ENCODE data around the gene CA11.
"Not testable (repeated sequence)": the region's sequence is repeated elsewhere in the genome, so short reads cannot be mapped to it uniquely, and the experiment has no call there.

Gene CA11

DNA sequence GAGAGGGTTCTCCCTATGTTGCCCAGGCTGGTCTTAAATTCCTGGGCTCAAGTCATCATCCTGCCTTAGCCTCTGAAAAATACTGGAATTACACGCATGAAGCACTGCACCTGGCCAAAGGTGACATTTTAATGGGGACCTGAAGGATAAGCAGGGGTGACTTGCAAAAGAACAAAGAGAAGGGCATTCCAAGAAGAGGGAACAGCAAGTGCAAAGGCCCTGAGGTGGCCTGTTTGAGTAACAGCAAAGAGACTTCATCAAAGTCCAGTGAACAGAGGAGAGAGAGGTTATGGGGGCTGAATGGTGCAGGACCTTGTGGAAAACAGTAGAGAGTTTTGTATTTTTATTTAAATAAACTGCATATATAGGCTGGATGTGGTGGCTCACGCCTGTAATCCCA is 4.1 kb downstream of the CA11 start:
- DNase-seq (ENCODE audit: low spot score), result no peak

DNA sequence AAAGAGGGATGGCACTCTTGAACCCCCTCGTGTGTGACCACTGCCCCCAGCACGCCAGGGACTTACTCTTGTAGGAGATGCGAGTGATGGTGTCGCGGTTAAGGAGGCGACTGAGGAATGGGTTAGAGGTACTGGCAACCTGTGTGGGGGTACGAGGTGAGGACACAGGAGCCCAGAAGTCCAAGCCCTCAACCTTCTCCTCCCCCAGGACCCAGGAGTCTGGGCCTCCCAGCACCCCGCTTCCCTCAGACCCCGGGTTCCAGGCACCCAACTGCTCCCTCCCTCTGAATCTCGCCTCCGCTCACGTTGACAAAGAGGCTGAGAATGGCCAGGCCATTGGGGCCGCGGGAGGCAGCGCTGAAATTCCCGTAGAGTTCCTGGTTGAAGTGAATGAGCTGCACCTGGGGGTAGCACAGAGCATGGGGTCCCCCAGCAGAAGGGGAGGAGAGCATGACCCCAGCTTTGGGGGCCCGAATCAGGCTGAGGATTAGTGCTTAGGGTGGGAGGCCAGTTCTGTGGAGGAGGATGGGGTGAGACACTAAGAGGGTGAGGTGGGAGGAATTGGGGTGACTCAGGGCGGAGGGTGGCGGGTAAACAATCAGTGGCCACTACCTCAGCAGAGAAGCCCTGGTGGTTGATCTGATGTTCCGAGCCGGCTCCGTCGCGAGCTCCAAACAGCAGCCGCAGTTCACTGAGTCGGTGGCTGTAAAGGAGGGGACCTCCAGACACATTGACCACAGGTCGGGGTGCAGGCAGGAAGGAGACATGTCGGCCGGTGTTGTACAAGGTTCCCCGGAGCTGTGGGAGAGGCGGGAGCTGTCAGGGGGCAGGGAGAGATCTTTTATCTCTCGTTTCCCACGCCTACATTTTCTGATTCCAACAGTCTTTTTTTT is 6.3 kb downstream of the CA11 start:
- no peak for DNase-seq (ENCODE audit: low spot score)

DNA sequence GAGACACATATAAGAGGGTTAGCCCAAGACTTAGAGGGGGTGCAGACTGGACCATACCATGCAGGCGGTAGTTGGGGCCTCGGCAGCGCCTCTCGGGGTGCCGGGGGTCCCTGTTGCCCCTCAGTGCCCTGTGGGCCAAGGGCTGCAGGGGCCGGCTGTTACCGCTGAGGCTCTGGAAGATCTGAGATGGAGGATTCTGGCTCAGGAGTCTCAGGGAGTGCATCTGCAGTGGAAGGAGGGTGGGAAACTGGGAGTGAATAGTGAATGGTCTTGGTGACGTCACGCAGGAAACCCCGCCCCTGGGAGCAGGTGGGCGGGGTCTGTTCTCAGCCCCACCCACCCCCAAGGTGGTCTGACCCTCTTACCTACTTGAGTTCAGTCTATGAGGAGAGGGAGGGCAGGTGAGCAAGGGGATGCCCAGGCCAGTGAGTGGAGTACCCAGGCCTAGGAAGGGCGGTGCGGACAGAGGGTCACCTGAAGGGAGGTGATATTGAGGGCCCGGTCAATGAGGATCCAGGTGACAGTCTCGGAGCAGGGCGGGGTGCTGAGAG is 7.1 kb downstream of the CA11 start:
- no peak for DNase-seq (ENCODE audit: low spot score)

DNA sequence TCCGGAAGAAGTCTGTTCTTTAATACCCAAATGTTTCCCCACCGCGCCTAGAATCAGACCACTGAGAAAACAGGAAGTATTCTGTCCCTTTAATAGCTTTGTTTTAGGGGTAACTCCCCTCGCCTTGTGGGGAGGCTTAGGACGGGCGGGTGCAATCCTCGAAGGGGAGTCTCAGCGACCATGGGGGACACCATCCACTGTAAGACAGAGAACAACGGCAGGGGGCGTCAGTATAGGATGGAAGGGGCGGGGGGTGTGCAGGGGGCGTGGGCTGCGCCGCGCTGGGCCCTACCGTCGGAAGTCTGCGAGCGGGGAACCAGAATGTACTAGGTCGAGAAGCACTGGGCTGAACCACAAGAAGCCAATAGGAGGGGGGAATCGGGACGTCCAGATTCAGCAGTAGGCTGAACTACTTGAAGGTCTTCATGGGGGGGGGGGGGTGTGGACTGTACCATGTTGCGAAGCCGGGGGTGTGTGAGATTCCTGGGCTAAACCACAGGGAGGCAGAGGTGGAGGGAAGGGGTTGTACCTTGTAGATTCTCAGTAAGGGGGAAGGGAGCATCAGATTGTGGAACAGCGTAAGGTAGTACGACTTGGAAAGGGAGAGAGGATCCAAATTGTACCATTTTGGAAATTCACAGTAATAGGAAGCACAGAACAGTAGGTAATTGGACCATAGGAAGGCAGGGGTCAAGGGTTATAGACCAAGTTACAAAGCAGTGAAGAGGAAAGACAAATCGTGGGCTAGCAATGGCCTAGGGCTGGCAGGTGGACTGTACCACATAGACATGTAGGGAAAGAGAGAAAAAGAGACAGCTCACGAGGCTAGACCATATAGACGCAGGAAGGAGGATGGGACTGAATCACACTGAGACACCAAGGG is 7.8 kb downstream of the CA11 start:
- peak; percentile 78 for DNase-seq (ENCODE audit: low spot score)

DNA sequence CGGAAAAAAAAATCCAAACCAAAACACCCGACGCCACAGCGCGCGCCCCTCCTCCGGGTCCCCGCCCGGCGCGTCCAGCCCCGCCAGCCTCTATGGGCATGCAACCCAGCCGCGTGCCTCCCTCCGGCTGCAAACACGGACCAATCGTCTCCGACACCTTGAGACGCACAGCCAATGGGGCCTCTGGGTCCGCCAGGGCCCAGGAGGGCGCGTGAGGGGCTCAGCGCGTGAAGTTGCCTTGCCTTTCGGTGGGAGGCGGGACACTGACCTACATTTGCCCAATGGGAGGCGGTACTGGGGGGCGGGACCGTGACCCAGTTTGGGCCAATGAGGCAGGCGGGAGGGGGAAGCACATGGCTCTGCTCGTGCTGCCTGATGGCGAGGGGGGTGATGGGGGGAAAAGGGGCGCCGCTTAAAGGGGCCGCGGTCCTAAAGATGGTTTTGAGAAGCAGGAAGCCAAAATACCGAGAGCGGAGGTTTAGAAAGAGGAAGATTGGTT is 8.5 kb downstream of the CA11 start:
- peak; percentile 97 for DNase-seq (ENCODE audit: low spot score)

DNA sequence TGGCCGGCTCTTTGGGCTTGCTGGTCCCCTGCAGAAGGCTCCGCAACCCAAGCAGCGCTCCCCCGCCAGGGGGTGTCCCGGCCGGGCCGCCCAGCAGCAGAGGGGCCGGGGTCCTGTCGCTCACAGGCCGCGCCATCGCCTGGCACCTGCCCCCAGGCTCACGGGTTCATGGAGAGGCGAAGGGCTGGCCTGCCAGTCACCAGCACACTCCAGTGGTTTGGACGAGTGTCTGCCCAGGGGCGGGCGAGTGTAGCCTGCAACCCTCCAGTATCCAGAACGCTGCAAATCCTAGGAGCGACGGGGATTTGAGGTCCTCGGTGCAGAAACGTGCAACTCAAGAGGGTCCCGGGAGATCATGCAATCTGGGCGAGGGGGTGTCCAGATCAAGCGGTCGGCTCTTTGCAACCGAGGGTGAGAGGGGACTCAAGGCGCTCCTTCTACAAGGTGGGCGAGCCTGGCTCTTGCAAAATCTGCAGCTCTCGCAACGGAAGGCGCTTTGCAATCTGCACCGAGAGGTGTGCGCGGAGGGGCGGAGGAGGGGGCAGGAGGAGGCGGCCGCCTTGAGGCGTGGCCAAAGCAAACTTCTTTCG is 9.0 kb downstream of the CA11 start, which contains the start of gene DBP:
TSS of gene DBP (minus strand) at position 521 of the 590 bp plus-strand sequence. CDS start at position 136, 385 bp downstream.
- DNase-seq (ENCODE audit: low spot score), result no peak

DNA sequence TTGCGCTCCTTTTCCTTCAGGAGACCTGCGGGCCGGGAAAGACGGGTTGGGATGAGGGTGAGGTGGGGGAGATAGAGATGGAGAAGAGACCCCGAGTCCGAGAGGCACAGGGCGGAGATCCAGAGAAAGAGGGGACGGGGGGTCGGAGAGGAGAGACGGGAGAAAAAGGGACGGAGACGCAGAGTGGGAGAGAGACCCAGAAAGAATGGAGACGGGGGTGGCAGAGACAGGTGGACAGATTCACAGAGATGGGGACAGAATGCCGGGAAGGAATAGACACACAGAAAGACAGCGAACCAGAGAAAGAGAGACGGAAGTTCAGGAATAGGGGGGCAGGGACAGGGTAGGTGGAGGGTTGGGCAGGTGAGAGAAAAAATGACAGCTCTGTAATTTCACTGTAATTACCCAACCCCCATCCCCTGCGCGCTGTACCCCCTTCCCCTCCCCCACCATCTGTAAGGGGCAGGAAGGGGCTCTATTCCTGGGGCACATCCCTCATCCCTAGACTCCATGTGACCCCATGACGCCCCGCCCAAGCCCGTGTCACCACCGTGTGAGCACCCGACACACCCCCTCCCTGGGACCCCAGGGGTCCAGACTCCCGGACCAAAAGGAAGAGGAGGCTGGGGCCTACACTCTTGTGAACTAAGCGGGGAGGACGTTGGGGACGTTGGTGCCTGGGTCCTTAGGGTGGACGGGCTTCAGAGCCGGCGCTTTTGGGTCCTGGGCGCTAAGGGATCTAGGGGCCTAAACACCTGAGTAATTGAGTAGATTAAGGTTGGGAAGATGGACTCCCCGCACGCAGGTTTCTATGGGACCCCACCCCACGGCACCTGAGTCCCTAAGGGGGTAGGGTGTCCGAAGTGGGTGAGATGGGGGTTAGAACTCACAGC is 9.8 kb downstream of the CA11 start:
- no peak for DNase-seq (ENCODE audit: low spot score)

DNA sequence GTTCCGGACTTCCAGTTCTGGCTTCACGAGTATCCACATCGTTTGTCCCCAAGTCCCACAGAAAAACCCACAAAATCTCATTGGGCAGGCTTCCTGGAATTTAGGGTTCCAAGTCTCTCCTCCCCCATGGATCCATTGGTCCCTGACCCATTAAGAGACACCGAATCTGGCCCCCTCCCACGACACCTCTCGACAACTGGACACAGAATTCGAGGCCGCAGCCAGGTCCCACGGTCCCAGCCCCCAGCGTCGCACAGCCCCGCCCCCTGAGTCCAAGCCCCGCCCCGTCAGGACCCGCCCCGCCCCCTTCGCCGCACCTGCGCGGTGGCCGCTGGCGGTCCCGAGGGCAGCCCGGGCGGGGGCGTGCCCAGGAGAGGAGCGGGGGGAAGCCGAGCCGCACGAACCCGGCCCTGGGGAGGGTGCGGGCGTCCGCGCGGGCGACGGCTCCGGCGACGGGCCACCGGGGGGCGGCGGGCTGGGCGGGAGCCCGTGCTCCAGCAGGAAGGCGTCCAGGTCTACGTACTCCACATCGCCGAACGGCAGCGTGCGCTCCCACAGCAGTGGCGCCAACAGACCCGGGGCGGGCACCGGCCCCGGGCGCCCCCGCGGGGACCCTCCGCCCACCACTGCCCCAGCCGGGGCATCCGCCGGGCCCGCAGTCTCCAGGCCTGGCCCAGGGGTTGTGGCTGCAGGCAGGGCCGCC is 10.6 kb downstream of the CA11 start:
- peak; percentile 79 for DNase-seq (ENCODE audit: low spot score)

DNA sequence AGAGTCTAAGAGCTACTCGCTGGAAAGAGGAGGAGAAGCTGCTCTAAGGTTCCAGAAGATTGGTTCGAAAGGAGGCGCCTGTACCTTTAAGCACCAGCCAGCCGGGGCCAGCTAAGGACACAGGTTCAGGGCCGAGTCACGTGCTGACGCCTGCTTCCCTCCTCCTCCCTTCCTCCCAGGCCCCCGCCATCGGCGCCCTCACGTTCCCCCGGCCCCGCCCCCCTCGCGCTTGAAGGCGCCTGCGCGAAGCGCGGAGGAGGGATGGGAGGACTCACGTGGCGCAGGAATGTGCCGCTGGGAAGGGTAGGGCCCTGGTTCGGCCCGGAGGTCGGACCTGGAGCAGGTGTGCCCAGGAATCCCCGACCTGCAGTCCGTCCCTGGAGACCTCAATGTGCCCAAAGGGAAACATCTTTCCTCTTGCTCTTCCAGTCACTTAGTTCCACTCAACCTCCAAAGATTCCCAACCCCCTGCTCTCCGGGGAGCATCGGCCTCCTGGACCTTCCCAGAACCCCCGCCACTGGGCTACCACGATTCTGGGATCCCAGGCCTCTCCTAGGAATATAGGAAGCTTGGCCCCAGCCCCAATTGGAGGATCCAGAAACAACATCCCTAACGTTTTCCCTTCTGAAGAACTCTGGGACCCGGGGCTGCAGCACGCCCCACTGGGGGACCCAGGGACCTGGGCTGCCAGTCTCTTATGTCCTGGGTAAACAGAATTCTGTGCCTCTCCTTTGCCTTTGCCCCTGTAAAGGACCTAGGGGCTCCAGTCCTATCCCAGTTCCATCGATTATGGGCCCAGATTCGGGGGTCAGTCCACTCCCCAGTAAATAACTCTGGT is 11.3 kb downstream of the CA11 start:
- DNase-seq (ENCODE audit: low spot score), result peak; percentile 94

DNA sequence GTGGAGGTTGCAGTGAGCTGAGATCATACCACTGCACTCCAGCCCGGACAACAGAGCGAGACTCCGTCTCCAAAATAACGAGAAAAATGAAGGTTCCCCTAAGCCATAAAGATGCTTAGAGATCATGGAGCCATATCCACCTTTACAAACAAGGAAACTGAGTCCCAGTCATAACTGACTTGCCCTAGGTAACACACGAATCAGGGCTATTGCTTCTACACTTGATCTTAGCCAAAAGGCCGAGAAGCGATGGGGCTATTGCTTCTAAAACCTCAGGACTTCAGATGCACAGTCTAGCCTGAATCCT is 12.0 kb downstream of the CA11 start:
- DNase-seq (ENCODE audit: low spot score), result no peak

DNA sequence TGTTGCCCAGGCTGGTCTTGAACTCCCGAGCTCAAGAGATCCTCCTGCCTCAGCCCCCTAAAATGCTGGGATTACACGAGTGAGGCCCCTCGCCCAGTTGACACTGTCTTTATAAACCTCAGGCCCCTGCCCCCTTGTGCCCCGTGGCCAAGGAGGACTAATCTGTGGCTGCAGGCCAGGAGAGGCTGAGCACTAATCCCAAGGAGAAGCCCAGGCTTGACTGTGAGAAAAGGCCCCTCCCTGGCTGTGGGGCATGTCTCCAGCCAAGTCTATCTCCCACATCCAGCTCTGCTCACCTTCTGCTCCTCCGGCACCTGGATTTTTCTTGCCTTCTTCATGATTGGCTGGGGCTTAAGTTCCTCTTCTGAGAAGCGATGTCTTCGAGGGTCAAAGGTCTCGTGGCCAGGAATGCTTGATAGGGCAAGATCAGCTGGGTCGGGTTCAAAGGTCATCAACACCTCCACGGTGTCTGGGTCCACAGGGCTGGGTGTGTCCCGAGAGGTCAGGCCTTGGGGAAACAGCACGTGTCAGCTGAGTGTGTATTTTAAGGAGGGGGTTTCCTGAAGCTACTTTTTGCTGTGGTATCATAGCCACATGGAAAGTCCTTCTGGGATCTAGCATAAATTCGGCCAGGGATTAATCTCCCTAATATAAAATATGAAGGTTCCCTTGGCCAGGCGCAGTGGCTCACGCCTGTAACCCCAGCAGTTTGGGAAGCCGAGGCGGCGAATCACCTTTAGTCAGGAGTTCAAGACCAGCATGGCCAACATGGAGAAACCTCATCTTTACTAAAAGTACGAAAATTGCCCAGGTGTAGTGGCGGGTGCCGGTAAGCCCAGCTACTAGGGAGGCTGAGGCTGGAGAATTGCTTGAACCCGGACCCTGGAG is 12.6 kb downstream of the CA11 start:
- DNase-seq (ENCODE audit: low spot score), result no peak

DNA sequence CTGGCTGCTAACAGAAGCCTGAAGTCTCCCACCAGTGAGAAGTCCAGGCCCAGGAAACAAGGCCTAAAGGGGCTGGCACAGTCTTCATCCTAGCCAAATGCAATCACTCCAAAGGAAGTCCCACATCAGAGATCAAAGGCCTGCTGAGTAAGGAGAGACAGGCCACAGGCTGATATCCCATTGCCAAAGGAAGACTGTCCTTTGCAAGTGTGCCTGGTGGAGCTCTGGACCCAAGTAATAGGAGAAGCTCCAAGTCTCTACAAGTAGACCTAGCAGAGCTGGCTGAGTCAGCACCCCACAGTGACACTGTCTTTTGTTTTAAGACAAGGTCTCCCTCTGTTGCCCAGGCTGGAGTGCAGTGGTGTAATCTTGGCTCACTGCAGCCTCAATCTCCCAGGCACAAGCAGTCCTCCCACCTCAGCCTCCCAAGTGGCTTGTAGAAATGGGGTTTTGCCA is 13.3 kb downstream of the CA11 start:
- DNase-seq (ENCODE audit: low spot score), result no peak

DNA sequence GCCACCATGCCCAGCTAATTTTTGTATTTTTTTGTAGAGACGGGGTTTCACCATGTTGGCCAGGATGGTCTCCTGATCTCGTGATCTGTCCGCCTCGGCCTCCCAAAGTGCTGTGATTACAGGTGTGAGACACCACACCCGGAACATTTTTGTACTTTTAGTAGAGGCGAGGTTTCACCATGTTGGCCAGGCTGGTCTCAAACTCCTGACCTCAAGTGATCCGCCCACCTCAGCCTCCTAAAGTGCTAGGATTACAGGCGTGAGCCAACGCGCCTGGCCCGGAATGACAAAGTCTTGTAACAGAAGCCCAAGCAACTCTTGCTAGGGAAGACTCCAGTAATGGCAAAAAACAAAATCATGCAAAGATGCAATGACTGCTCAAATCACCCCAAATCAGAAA is 13.7 kb downstream of the CA11 start:
- not testable (repeated sequence) for DNase-seq (ENCODE audit: low spot score)

DNA sequence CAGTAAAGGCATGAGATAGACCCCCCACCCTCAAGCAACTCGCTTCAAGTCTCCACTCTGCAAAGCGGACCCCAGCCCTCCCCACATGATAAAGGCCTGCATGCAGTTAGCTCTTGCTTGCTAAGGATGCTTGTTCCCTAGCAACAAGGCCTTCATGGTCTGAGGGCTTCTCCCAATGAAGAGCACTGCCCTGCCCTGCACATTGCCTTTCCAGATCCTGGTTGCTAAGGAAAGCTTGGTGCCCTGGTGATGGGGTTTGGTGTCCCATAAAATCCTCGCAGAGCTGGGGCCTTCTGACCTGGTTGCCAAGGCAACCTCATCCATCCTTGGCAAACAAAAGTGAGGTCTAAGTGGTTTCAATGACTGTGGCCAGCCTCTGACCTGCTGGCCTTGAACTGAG is 14.8 kb downstream of the CA11 start:
- DNase-seq (ENCODE audit: low spot score), result no peak

DNA sequence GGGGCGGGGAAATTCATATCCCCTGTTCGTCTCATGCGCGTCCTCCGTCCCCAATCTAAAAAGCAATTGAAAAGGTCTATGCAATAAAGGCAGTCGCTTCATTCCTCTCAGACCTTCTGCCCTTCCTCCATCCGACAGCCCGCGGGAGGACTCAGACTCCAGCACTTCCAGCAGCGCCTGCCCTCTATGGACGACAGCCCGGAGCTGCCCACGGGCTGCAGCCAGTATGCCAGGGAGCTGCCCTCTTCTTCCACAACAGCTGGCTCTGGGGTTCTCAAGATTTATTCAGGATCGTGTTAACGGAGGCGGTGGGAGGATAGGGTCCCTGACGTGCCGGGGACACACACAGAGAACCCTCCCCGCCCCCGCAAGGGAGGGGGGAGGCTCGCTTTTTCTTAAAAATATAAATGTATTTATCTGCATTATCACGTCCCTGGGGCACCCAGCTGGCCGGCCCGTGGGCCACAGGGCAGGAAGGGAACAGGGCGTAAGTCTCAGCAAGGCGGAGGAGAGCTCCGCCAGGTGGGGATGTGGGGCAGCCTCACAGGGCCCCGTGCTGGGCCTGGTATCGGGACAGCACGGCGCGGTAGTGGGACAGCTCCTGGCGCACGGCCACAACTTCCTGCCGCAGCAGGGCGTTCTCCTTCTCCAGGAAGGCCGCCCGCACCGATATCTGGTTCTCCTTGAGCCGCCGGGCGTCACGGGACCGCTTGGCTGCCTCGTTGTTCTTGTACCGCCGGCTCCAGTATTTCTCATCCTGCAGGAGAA is 15.5 kb downstream of the CA11 start:
- DNase-seq (ENCODE audit: low spot score), result no peak

DNA sequence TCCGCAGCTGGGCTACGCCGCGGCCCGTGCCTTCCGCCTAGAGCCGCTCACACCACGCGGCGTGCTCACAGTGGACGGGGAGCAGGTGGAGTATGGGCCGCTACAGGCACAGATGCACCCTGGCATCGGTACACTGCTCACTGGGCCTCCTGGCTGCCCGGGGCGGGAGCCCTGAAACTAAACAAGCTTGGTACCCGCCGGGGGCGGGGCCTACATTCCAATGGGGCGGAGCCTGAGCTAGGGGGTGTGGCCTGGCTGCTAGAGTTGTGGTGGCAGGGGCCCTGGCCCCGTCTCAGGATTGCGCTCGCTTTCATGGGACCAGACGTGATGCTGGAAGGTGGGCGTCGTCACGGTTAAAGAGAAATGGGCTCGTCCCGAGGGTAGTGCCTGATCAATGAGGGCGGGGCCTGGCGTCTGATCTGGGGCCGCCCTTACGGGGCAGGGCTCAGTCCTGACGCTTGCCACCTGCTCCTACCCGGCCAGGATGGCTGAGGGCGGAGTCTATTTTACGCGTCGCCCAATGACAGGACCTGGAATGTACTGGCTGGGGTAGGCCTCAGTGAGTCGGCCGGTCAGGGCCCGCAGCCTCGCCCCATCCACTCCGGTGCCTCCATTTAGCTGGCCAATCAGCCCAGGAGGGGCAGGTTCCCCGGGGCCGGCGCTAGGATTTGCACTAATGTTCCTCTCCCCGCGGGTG is 16.2 kb downstream of the CA11 start:
- DNase-seq (ENCODE audit: low spot score), result no peak

DNA sequence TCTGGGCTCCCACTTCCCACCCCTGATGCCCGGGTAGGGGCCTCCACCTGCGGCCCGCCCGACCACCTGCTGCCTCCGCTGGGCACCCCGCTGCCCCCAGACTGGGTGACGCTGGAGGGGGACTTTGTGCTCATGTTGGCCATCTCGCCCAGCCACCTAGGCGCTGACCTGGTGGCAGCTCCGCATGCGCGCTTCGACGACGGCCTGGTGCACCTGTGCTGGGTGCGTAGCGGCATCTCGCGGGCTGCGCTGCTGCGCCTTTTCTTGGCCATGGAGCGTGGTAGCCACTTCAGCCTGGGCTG is 16.7 kb downstream of the CA11 start:
- no peak for DNase-seq (ENCODE audit: low spot score)
